ENCODE data around the gene KNDC1. TPM values are rescaled to one million over a fixed set of nuclear protein-coding genes. Genes with fewer than 3 reads are reported as not detected.

Gene KNDC1
- total RNA-seq, 2 donors from 2014 or later: 6.5 to 9.6 TPM

- no peak overlapping the region for H3K27ac ChIP-seq (ENCODE audit: low read depth, low read length)
- Mint-ChIP-seq H3K36me3 (ENCODE audit: low read depth) (no peaks in the 10 kb centered on the region), H3K27me3 (ENCODE audit: insufficient read depth) (peaks cover 6% of the 10 kb centered on the region), H3K4me1 (no peaks in the 10 kb centered on the region), H3K27ac (no peak overlapping the region), H3K9me3 (no peaks in the 10 kb centered on the region), H3K4me3 (no peak overlapping the region)
- no peaks in the 10 kb centered on the region for H3K9me3 ChIP-seq (ENCODE audit: control insufficient read depth, low read length)
- H3K4me3 ChIP-seq (ENCODE audit: low read length): no peak overlapping the region
- H3K9ac ChIP-seq (ENCODE audit: extremely low read depth, low read length, poor library complexity, severe bottlenecking): no peak overlapping the region
- peaks cover 4% of the 10 kb centered on the region for H3K4me1 ChIP-seq (ENCODE audit: control insufficient read depth, insufficient read depth, low read length)
- WGBS, 2 experiments (ENCODE audit: insufficient coverage in 1 of 2, insufficient read length in 1 of 2): 89% methylated on average over 12 to 25 of the region's 25 CpGs
- DNase-seq: no peak
- no peaks in the 10 kb centered on the region for H3K36me3 ChIP-seq (ENCODE audit: control insufficient read depth, insufficient read depth, low read length)
- H3K27me3 ChIP-seq (ENCODE audit: control insufficient read depth, insufficient read depth, low read length, poor library complexity, severe bottlenecking): peaks cover 9% of the 10 kb centered on the region
- TF ChIP-seq, protein P1, sequence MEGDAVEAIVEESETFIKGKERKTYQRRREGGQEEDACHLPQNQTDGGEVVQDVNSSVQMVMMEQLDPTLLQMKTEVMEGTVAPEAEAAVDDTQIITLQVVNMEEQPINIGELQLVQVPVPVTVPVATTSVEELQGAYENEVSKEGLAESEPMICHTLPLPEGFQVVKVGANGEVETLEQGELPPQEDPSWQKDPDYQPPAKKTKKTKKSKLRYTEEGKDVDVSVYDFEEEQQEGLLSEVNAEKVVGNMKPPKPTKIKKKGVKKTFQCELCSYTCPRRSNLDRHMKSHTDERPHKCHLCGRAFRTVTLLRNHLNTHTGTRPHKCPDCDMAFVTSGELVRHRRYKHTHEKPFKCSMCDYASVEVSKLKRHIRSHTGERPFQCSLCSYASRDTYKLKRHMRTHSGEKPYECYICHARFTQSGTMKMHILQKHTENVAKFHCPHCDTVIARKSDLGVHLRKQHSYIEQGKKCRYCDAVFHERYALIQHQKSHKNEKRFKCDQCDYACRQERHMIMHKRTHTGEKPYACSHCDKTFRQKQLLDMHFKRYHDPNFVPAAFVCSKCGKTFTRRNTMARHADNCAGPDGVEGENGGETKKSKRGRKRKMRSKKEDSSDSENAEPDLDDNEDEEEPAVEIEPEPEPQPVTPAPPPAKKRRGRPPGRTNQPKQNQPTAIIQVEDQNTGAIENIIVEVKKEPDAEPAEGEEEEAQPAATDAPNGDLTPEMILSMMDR (conservative IDR thresholded peaks at IDR 0.05): no peak
Observed at GRCh38 chr10:133272964-133273420, 113.0 kb downstream of the KNDC1 start.

DNA sequence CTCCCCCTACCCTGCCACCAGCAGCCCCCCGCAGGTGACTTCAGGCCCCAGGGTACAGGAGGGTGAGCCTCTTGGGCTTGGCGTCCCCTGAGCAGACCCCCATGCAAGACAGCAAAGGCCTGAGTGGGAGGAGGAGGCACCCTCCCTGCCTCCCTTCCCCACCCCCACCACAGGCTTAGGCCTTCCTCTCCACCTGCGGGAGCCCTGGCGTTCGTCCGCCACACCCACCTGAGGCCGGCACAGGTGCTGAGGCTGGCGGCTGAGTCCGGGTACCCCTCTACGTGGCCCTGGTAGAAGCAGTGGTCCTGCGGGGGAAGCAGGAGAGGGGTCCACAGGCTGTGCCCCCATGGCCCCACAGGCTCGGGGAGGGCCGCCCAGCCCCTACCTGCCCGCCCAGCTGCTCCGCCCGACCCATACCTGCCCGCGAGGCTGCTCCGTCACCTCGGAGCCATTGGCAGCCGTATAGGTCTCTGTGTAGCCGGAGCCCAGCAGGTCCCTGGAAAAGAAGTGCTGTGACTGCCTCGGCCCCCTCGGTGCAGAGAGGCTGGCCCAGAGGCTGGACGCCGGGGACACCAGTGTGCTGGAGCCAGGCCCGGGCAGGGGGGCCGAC lies 113.6 kb downstream of the KNDC1 start:
- Histone ChIP-seq H3K27me3 (ENCODE audit: control insufficient read depth, insufficient read depth, low read length, poor library complexity, severe bottlenecking) (peaks cover 9% of the 10 kb centered on the region), H3K4me1 (ENCODE audit: control insufficient read depth, insufficient read depth, low read length) (peaks cover 4% of the 10 kb centered on the region), H3K9me3 (ENCODE audit: control insufficient read depth, low read length) (no peaks in the 10 kb centered on the region), H3K9ac (ENCODE audit: extremely low read depth, low read length, poor library complexity, severe bottlenecking) (no peak overlapping the region), H3K36me3 (ENCODE audit: control insufficient read depth, insufficient read depth, low read length) (no peaks in the 10 kb centered on the region), H3K27ac (ENCODE audit: low read depth, low read length) (no peak overlapping the region), H3K4me3 (ENCODE audit: low read length) (no peak overlapping the region)
- no peak for DNase-seq
- WGBS, 2 experiments (ENCODE audit: insufficient coverage in 1 of 2, insufficient read length in 1 of 2): 92 to 93% methylated on average over 15 to 28 of the region's 28 CpGs
- Mint-ChIP-seq H3K36me3 (ENCODE audit: low read depth) (no peaks in the 10 kb centered on the region), H3K4me3 (no peak overlapping the region), H3K9me3 (no peaks in the 10 kb centered on the region), H3K4me1 (no peaks in the 10 kb centered on the region), H3K27ac (no peak overlapping the region), H3K27me3 (ENCODE audit: insufficient read depth) (peaks cover 6% of the 10 kb centered on the region)
- TF ChIP-seq, protein P1 (conservative IDR thresholded peaks at IDR 0.05): no peak

GRCh38 chr10:133274751-133275683 lies 115.0 kb downstream of the KNDC1 start:
- H3K4me3 ChIP-seq (ENCODE audit: low read length): no peak overlapping the region
- Mint-ChIP-seq H3K4me3 (no peak overlapping the region), H3K36me3 (ENCODE audit: low read depth) (no peaks in the 10 kb centered on the region), H3K4me1 (no peaks in the 10 kb centered on the region), H3K27ac (no peak overlapping the region), H3K27me3 (ENCODE audit: insufficient read depth) (peaks cover 6% of the 10 kb centered on the region), H3K9me3 (no peaks in the 10 kb centered on the region)
- peaks cover 9% of the 10 kb centered on the region for H3K27me3 ChIP-seq (ENCODE audit: control insufficient read depth, insufficient read depth, low read length, poor library complexity, severe bottlenecking)
- H3K27ac ChIP-seq (ENCODE audit: low read depth, low read length): no peak overlapping the region
- H3K4me1 ChIP-seq (ENCODE audit: control insufficient read depth, insufficient read depth, low read length): peaks cover 4% of the 10 kb centered on the region
- DNase-seq: no peak
- H3K36me3 ChIP-seq (ENCODE audit: control insufficient read depth, insufficient read depth, low read length): peaks cover under 1% of the 10 kb centered on the region
- TF ChIP-seq, protein P1 (conservative IDR thresholded peaks at IDR 0.05): no peak
- no peak overlapping the region for H3K9ac ChIP-seq (ENCODE audit: extremely low read depth, low read length, poor library complexity, severe bottlenecking)
- WGBS, 2 experiments (ENCODE audit: insufficient coverage in 1 of 2, insufficient read length in 1 of 2): 75 to 86% methylated on average over 17 to 26 of the region's 26 CpGs
- H3K9me3 ChIP-seq (ENCODE audit: control insufficient read depth, low read length): no peaks in the 10 kb centered on the region
